ENCODE measurements around the gene HHLA2.

HHLA2 gene

DNA sequence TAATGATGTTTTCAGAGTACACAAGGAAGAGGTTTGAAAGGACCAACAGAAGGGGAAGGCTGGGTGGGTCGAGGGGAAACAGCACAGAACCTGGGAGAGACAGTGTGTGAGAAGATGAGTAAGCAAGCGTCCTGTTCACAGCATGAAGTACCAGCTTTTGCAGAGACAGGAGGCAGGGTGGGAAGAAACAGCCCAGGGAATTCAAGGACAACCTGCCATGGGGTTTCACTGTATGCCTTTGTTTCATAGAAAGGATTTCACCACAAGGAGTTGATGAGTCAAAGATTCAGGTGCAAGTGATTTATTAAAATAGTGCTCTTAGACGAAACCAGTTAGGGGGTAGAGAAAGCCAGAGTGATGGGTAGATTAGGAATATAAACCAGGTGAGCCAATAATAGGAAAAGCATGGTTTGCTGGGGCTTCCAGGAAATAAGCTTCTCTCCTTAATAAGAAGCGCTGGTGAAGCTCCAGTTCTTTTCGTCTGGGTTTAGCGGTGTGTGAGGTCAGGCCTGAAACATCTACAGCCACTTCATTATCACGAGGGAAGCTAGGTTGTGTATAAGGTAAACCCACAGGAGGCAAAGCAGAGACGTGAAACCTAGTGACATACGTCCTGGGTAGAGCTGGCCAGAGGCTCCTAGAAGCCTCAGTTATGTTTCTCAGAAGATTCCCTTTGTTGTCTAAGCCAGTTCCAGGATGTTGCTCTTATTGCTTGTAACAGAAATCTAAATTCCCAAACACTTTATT, 3.9 kb downstream of the HHLA2 start:
- Histone ChIP-seq H3K9me3 (ENCODE audit: low read length) (no peaks in the 10 kb centered on the region), H3K27ac (ENCODE audit: low read depth, low read length) (no peak overlapping the region), H3K36me3 (ENCODE audit: insufficient read depth, low read length) (no peaks in the 10 kb centered on the region), H3K4me1 (ENCODE audit: insufficient read depth, low read length) (no peaks in the 10 kb centered on the region), H3K9ac (ENCODE audit: low read length) (no peak overlapping the region), H3K4me3 (ENCODE audit: low read depth in 1 of 2, low read length in 2 of 2) (no peak overlapping the region), H3K27me3 (ENCODE audit: control insufficient read depth in 1 of 2, insufficient read depth in 2 of 2, low read length in 2 of 2) (no peaks in the 10 kb centered on the region)

DNA sequence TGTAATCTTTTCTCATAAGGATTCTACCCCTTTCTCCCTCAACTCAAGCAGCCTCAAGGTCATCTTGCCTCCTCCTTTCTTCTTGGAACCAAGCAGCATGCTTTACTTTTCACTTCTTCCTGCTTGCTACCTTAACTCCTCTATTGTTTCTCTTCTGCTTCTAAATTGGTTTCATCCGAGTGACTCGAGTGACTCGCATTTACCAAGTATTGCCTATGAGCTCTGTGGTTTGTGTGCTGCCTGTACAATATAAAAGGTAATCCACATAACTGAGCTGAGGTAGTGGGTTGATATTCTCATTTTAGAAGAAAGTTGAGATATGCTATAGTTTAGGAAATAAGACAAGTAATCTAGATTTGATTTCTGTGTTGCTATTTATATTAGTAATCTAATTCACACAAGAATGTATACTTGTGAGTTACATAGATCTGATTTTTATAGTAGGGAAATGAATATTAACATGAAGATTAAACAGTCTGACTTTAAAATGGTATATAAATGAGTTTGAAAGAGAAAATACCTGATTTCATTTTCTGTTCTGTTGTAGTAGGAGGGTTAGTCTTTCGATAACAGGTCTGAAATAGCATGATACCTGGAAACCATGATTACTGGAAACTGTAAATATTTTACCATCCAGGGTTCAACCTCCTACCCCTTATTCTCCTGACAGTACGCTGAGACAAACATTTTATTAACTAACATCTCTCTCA, 5.5 kb downstream of the HHLA2 start:
- Histone ChIP-seq H3K27ac (ENCODE audit: low read depth, low read length) (no peak overlapping the region), H3K4me3 (ENCODE audit: low read depth in 1 of 2, low read length in 2 of 2) (no peak overlapping the region), H3K9ac (ENCODE audit: low read length) (no peak overlapping the region), H3K27me3 (ENCODE audit: control insufficient read depth in 1 of 2, insufficient read depth in 2 of 2, low read length in 2 of 2) (no peaks in the 10 kb centered on the region), H3K4me1 (ENCODE audit: insufficient read depth, low read length) (no peaks in the 10 kb centered on the region), H3K9me3 (ENCODE audit: low read length) (no peaks in the 10 kb centered on the region), H3K36me3 (ENCODE audit: insufficient read depth, low read length) (no peaks in the 10 kb centered on the region)

DNA sequence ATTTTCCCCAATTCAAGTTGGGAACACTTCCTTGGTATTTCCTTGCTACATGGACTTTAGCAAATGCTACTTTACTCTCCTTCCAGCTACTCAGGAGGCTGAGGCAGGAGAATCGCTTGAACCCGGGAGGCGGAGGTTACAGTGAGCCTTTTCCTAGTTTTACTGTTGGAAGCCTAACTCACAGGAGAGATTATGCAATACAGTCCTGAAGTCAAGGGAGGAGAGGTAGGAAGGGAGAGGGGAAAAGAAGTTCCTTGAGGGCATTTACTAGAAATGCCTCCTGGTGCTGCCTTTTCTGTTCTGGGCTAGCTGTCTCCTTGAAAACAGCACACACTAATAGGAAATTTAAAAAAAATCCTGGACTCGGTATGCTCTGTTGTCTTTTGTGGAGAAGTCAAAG, 6.2 kb downstream of the HHLA2 start:
- H3K27ac ChIP-seq (ENCODE audit: low read depth, low read length), result no peak overlapping the region
- no peaks in the 10 kb centered on the region for H3K9me3 ChIP-seq (ENCODE audit: low read length)
- no peaks in the 10 kb centered on the region for H3K4me1 ChIP-seq (ENCODE audit: insufficient read depth, low read length)
- no peak overlapping the region for H3K4me3 ChIP-seq (ENCODE audit: low read depth in 1 of 2, low read length in 2 of 2)
- no peaks in the 10 kb centered on the region for H3K27me3 ChIP-seq (ENCODE audit: control insufficient read depth in 1 of 2, insufficient read depth in 2 of 2, low read length in 2 of 2)
- no peak overlapping the region for H3K9ac ChIP-seq (ENCODE audit: low read length)
- H3K36me3 ChIP-seq (ENCODE audit: insufficient read depth, low read length), result no peaks in the 10 kb centered on the region

- Histone ChIP-seq H3K9ac (ENCODE audit: low read length) (no peak overlapping the region), H3K36me3 (ENCODE audit: insufficient read depth, low read length) (no peaks in the 10 kb centered on the region), H3K4me1 (ENCODE audit: insufficient read depth, low read length) (no peaks in the 10 kb centered on the region), H3K4me3 (ENCODE audit: low read depth in 1 of 2, low read length in 2 of 2) (no peak overlapping the region), H3K9me3 (ENCODE audit: low read length) (peaks cover 4% of the 10 kb centered on the region), H3K27me3 (ENCODE audit: control insufficient read depth in 1 of 2, insufficient read depth in 2 of 2, low read length in 2 of 2) (no peaks in the 10 kb centered on the region), H3K27ac (ENCODE audit: low read depth, low read length) (no peak overlapping the region)
Measured at GRCh38 chr3:108305484-108306172, 9.3 kb downstream of the HHLA2 start.

GRCh38 chr3:108311797-108312196, 15.4 kb downstream of the HHLA2 start:
- H3K27ac ChIP-seq (ENCODE audit: low read depth, low read length), result no peak overlapping the region
- H3K9ac ChIP-seq (ENCODE audit: low read length), result no peak overlapping the region
- no peak overlapping the region for H3K4me3 ChIP-seq (ENCODE audit: low read depth in 1 of 2, low read length in 2 of 2)
- H3K36me3 ChIP-seq (ENCODE audit: insufficient read depth, low read length), result no peaks in the 10 kb centered on the region
- peaks cover 4% of the 10 kb centered on the region for H3K9me3 ChIP-seq (ENCODE audit: low read length)
- H3K4me1 ChIP-seq (ENCODE audit: insufficient read depth, low read length), result no peaks in the 10 kb centered on the region
- H3K27me3 ChIP-seq (ENCODE audit: control insufficient read depth in 1 of 2, insufficient read depth in 2 of 2, low read length in 2 of 2), result no peaks in the 10 kb centered on the region

GRCh38 chr3:108312656-108313055, 16.3 kb downstream of the HHLA2 start:
- no peaks in the 10 kb centered on the region for H3K27me3 ChIP-seq (ENCODE audit: control insufficient read depth in 1 of 2, insufficient read depth in 2 of 2, low read length in 2 of 2)
- no peaks in the 10 kb centered on the region for H3K4me1 ChIP-seq (ENCODE audit: insufficient read depth, low read length)
- H3K9me3 ChIP-seq (ENCODE audit: low read length), result peaks cover 4% of the 10 kb centered on the region
- H3K9ac ChIP-seq (ENCODE audit: low read length), result no peak overlapping the region
- H3K4me3 ChIP-seq (ENCODE audit: low read depth in 1 of 2, low read length in 2 of 2), result no peak overlapping the region
- H3K36me3 ChIP-seq (ENCODE audit: insufficient read depth, low read length), result no peaks in the 10 kb centered on the region
- no peak overlapping the region for H3K27ac ChIP-seq (ENCODE audit: low read depth, low read length)

DNA sequence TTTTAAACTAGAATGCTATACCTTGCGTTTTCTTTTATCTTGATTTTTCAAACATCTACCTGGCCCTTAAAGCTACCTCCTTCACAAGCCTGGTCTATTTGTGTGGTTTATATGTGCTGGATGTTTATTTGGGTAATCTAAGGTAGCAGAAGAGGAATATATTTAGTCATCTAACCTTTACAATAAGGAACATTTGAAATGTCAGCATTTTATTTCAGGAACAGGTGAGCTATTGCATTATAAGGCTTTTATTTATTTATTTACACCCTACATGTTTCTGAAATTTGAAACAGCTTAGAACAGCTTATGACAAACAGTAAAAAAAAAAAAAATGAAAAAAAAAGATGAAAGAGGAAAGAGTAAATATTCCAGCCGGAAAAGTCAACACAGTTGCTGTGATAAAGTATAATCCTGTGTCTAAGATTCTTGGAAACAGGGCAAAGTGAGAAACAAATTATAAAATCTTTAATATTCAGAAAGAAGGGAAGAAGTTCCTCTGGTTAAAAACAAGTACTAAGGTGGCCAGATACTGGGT, 19.5 kb downstream of the HHLA2 start:
- no peak overlapping the region for H3K4me3 ChIP-seq (ENCODE audit: low read depth in 1 of 2, low read length in 2 of 2)

GRCh38 chr3:108319428-108320082, 23.2 kb downstream of the HHLA2 start:
- Histone ChIP-seq H3K36me3 (ENCODE audit: insufficient read depth, low read length) (no peaks in the 10 kb centered on the region), H3K9me3 (ENCODE audit: low read length) (no peaks in the 10 kb centered on the region), H3K27ac (ENCODE audit: low read depth, low read length) (no peak overlapping the region), H3K9ac (ENCODE audit: low read length) (no peak overlapping the region), H3K27me3 (ENCODE audit: control insufficient read depth in 1 of 2, insufficient read depth in 2 of 2, low read length in 2 of 2) (no peaks in the 10 kb centered on the region), H3K4me1 (ENCODE audit: insufficient read depth, low read length) (peaks cover 12% of the 10 kb centered on the region), H3K4me3 (ENCODE audit: low read depth in 1 of 2, low read length in 2 of 2) (no peak overlapping the region)

More for the DNA sequence above, 19.5 kb downstream of the HHLA2 start:
- H3K27me3 ChIP-seq (ENCODE audit: control insufficient read depth in 1 of 2, insufficient read depth in 2 of 2, low read length in 2 of 2), result no peaks in the 10 kb centered on the region
- H3K9me3 ChIP-seq (ENCODE audit: low read length), result no peaks in the 10 kb centered on the region
- H3K27ac ChIP-seq (ENCODE audit: low read depth, low read length), result no peak overlapping the region
- H3K4me1 ChIP-seq (ENCODE audit: insufficient read depth, low read length), result peaks cover 12% of the 10 kb centered on the region
- no peak overlapping the region for H3K9ac ChIP-seq (ENCODE audit: low read length)
- H3K36me3 ChIP-seq (ENCODE audit: insufficient read depth, low read length), result no peaks in the 10 kb centered on the region

DNA sequence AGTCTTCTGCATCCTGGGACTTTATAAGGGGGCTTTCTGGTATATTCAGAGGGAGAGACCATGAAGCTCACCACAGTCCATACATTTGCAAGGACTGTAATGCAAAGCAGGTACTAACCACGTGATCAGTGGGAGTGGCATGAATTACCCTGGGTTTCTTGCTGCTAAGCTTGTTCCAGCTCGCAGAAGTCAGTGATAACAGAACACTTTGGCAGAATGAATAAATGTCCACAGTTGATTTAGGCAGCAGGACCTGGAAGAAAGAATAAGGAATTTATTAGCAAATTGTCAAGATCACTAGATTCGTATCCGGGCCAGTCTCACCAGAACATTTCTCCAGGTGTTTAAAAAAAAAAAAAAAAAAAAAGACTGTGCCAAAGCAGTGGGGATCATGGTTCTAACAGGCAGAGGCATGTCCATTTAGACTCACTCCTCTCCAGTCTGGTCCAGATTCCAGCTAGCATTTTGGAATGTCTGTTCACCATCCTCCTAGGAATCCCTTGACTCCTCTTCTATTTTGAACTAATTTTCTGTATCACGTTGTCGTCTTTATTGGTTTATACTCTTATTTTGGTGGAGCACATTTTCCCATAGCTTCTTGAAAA, 24.5 kb downstream of the HHLA2 start:
- Histone ChIP-seq H3K27me3 (ENCODE audit: control insufficient read depth in 1 of 2, insufficient read depth in 2 of 2, low read length in 2 of 2) (no peaks in the 10 kb centered on the region), H3K4me3 (ENCODE audit: low read depth in 1 of 2, low read length in 2 of 2) (no peak overlapping the region), H3K9me3 (ENCODE audit: low read length) (no peaks in the 10 kb centered on the region), H3K36me3 (ENCODE audit: insufficient read depth, low read length) (no peaks in the 10 kb centered on the region), H3K27ac (ENCODE audit: low read depth, low read length) (no peak overlapping the region), H3K4me1 (ENCODE audit: insufficient read depth, low read length) (peaks cover 12% of the 10 kb centered on the region), H3K9ac (ENCODE audit: low read length) (no peak overlapping the region)

DNA sequence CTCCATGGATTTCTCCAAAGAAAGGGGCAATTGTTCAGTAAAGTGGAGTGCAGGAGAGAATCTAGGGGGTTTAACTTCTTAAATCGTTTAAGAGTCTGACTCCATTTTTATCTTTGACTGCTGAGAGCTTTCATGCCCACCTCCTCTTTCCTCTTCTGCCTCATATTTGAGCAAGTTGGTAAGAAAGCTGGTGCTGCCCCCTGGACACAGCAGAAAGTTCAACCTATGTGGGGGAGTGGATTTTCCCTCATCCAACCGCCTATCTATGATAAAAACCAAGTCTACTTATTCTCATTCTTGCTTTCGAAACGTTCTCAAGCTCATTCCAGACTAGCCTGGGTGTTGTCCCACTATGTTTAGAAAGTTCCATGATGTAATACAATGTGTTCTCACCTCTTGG, 26.0 kb downstream of the HHLA2 start:
- Histone ChIP-seq H3K9ac (ENCODE audit: low read length) (no peak overlapping the region), H3K27ac (ENCODE audit: low read depth, low read length) (no peak overlapping the region), H3K4me3 (ENCODE audit: low read depth in 1 of 2, low read length in 2 of 2) (no peak overlapping the region), H3K27me3 (ENCODE audit: control insufficient read depth in 1 of 2, insufficient read depth in 2 of 2, low read length in 2 of 2) (no peaks in the 10 kb centered on the region), H3K9me3 (ENCODE audit: low read length) (no peaks in the 10 kb centered on the region), H3K36me3 (ENCODE audit: insufficient read depth, low read length) (no peaks in the 10 kb centered on the region), H3K4me1 (ENCODE audit: insufficient read depth, low read length) (peaks cover 12% of the 10 kb centered on the region)

DNA sequence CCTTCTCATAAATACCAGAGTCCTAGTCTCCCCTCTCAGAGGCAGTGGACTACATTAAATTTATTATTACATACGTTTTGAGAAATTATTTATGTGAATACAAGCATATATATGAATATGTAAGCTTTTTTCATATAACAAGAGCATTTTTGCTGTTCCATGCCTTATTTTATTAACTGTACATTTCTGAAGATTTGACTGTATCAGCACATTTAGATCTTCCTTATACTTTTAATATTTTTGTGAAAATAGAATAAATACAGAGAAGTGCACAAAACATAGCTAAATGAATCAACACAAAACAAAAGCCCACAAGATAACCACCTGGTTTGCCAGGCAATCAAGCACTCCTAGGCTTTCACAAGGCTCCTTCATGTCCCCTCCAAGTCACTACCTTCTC, 27.8 kb downstream of the HHLA2 start:
- H3K9ac ChIP-seq (ENCODE audit: low read length), result no peak overlapping the region
- no peak overlapping the region for H3K27ac ChIP-seq (ENCODE audit: low read depth, low read length)
- no peak overlapping the region for H3K4me3 ChIP-seq (ENCODE audit: low read depth in 1 of 2, low read length in 2 of 2)
- peaks cover 11% of the 10 kb centered on the region for H3K4me1 ChIP-seq (ENCODE audit: insufficient read depth, low read length)
- H3K9me3 ChIP-seq (ENCODE audit: low read length), result no peaks in the 10 kb centered on the region
- no peaks in the 10 kb centered on the region for H3K27me3 ChIP-seq (ENCODE audit: control insufficient read depth in 1 of 2, insufficient read depth in 2 of 2, low read length in 2 of 2)
- no peaks in the 10 kb centered on the region for H3K36me3 ChIP-seq (ENCODE audit: insufficient read depth, low read length)
